KMS-11 (cell line): ENCODE measurements around the gene MICAL2.

ENCODE experiments used
- H2AFZ ChIP-seq: fragments of 200-600 bp; sonication (generic); 2 replicates; pipeline ENCODE4 v1.6.1; 2016; ENCODE audit warnings: antibody characterized with exemption, mixed run types, low read depth
- H3K27ac ChIP-seq: fragments of 200-600 bp; sonication (generic); 2 replicates; pipeline ENCODE4 v1.6.1; 2016; ENCODE audit warnings: mild to moderate bottlenecking, mixed run types
- H3K27me3 ChIP-seq: fragments of 200-600 bp; sonication (generic); 2 replicates; pipeline ENCODE4 v1.6.1; 2017; ENCODE audit warnings: mild to moderate bottlenecking, low read depth, mixed run types, moderate library complexity; ENCODE audit not compliant: insufficient read depth
- H3K36me3 ChIP-seq: fragments of 200-600 bp; sonication (generic); 2 replicates; pipeline ENCODE4 v1.6.1; 2017; ENCODE audit warnings: mild to moderate bottlenecking, mixed run types; ENCODE audit not compliant: insufficient read depth
- H3K4me1 ChIP-seq: fragments of 200-600 bp; sonication (generic); 2 replicates; pipeline ENCODE4 v1.6.1; 2016; ENCODE audit warnings: mild to moderate bottlenecking, low read depth, mixed run types; ENCODE audit not compliant: poor library complexity, severe bottlenecking
- H3K4me2 ChIP-seq: fragments of 200-600 bp; sonication (generic); 2 replicates; pipeline ENCODE4 v1.7.0; 2016; ENCODE audit warnings: mild to moderate bottlenecking, mixed run types
- H3K4me3 ChIP-seq: fragments of 200-600 bp; sonication (generic); IDR thresholded peaks from 2 replicates; pipeline ENCODE4 v1.6.1; 2017; ENCODE audit warnings: low read depth, low read length, mixed read lengths; ENCODE audit not compliant: insufficient read depth
- H3K79me2 ChIP-seq: fragments of 200-600 bp; sonication (generic); 2 replicates; pipeline ENCODE4 v1.6.1; 2016; ENCODE audit warnings: low read depth, mixed run types; ENCODE audit not compliant: insufficient read depth
- H3K9ac ChIP-seq: fragments of 200-600 bp; sonication (generic); 2 replicates; pipeline ENCODE4 v1.6.1; 2016; ENCODE audit warnings: mild to moderate bottlenecking, mixed run types
- H4K20me1 ChIP-seq: fragments of 200-600 bp; sonication (generic); 2 replicates; pipeline ENCODE4 v1.6.1; 2016; ENCODE audit warnings: mild to moderate bottlenecking, mixed run types; ENCODE audit not compliant: insufficient read depth
- CTCF ChIP-seq: fragments of 200-600 bp; sonication (generic); conservative IDR thresholded peaks from 2 replicates; pipeline ENCODE4 v1.6.1; 2017; ENCODE audit warnings: low read depth, mild to moderate bottlenecking, antibody characterized with exemption, low read length, moderate library complexity, mixed read lengths

Gene MICAL2

GRCh38 chr11:12064136-12064953 is 46.0 kb upstream of the MICAL2 start:
- H3K4me3 ChIP-seq, result no peak overlapping the region
- no peak overlapping the region for H2AFZ ChIP-seq
- no peak overlapping the region for H3K9ac ChIP-seq
- H4K20me1 ChIP-seq, result no peaks in the 10 kb centered on the region
- no peak overlapping the region for H3K4me2 ChIP-seq
- no peak for TF ChIP-seq CTCF
- H3K36me3 ChIP-seq, result no peaks in the 10 kb centered on the region
- no peaks in the 10 kb centered on the region for H3K27me3 ChIP-seq
- no peaks in the 10 kb centered on the region for H3K79me2 ChIP-seq
- H3K4me1 ChIP-seq, result peaks cover 19% of the 10 kb centered on the region
- H3K27ac ChIP-seq, result no peak overlapping the region

- no peak overlapping the region for H3K9ac ChIP-seq
- H3K27ac ChIP-seq, result no peak overlapping the region
- no peaks in the 10 kb centered on the region for H4K20me1 ChIP-seq
- H3K27me3 ChIP-seq, result no peaks in the 10 kb centered on the region
- TF ChIP-seq CTCF, result no peak
- H3K4me3 ChIP-seq, result no peak overlapping the region
- H3K79me2 ChIP-seq, result no peaks in the 10 kb centered on the region
- peaks cover 19% of the 10 kb centered on the region for H3K4me1 ChIP-seq
- no peak overlapping the region for H3K4me2 ChIP-seq
- H2AFZ ChIP-seq, result no peak overlapping the region
- no peaks in the 10 kb centered on the region for H3K36me3 ChIP-seq
These were observed 45.5 kb upstream of the MICAL2 start for GRCh38 chr11:12064954-12065280.

- Histone ChIP-seq H3K4me3 (no peak overlapping the region), H3K4me2 (no peak overlapping the region), H3K4me1 (peaks cover 17% of the 10 kb centered on the region), H2AFZ (no peak overlapping the region), H4K20me1 (no peaks in the 10 kb centered on the region), H3K36me3 (no peaks in the 10 kb centered on the region), H3K27me3 (no peaks in the 10 kb centered on the region), H3K9ac (no peak overlapping the region), H3K79me2 (no peaks in the 10 kb centered on the region), H3K27ac (no peak overlapping the region)
- TF ChIP-seq CTCF, result no peak
These were observed 44.2 kb upstream of the MICAL2 start for GRCh38 chr11:12066056-12066798.

GRCh38 chr11:12066799-12067508 is 43.4 kb upstream of the MICAL2 start:
- Histone ChIP-seq H3K79me2 (no peaks in the 10 kb centered on the region), H3K4me1 (peaks cover 10% of the 10 kb centered on the region), H3K36me3 (no peaks in the 10 kb centered on the region), H3K27me3 (no peaks in the 10 kb centered on the region), H3K27ac (no peak overlapping the region), H3K4me3 (no peak overlapping the region), H2AFZ (no peak overlapping the region), H3K4me2 (no peak overlapping the region), H4K20me1 (no peaks in the 10 kb centered on the region), H3K9ac (no peak overlapping the region)
- no peak for TF ChIP-seq CTCF
